Amniotic epithelial cell (primary cell): ENCODE results near the gene NAALADL1.
"Not testable (repeated sequence)": the region's sequence is repeated elsewhere in the genome, so short reads cannot be mapped to it uniquely, and the experiment has no call there.

Experiments
- DNase-seq: peaks from one replicate; pipeline ENCODE4 v3.0.0-alpha.2; 2010; ENCODE audit warnings: low read depth

The NAALADL1 gene

GRCh38 chr11:65051398-65051858 lies 6.9 kb downstream of the NAALADL1 start:
- DNase-seq = no peak

GRCh38 chr11:65047581-65048422 lies 10.6 kb downstream of the NAALADL1 start:
- DNase-seq = no peak

- no peak for DNase-seq
Measured at GRCh38 chr11:65045728-65046127, 12.6 kb downstream of the NAALADL1 start.

- no peak for DNase-seq
Measured at GRCh38 chr11:65045061-65045460, 13.3 kb downstream of the NAALADL1 start.

GRCh38 chr11:65043881-65044501 lies 14.4 kb downstream of the NAALADL1 start:
- no peak for DNase-seq

- DNase-seq = no peak
Measured at GRCh38 chr11:65042891-65043290, 15.5 kb downstream of the NAALADL1 start.

- DNase-seq = peak; percentile 89
Measured at GRCh38 chr11:65040847-65041622, 17.3 kb downstream of the NAALADL1 start, which contains the start of gene SAC3D1. SAC3D1 (plus strand) TSS chr11:65041210; CDS start chr11:65041293, 83 bp downstream.

GRCh38 chr11:65040520-65040846 lies 17.9 kb downstream of the NAALADL1 start:
- no peak for DNase-seq

- DNase-seq = no peak
Measured at GRCh38 chr11:65036931-65037330, 21.4 kb downstream of the NAALADL1 start.

GRCh38 chr11:65035579-65035978 lies 22.8 kb downstream of the NAALADL1 start:
- no peak for DNase-seq

GRCh38 chr11:65034423-65034822 lies 23.9 kb downstream of the NAALADL1 start:
- no peak for DNase-seq

- no peak for DNase-seq
Measured at GRCh38 chr11:65032216-65032615, 26.1 kb downstream of the NAALADL1 start.

- peak; percentile 96 for DNase-seq
Measured at GRCh38 chr11:65027213-65028067, 30.9 kb downstream of the NAALADL1 start, which contains the start of gene SNX15. SNX15 (plus strand) TSS chr11:65027439; CDS start chr11:65027538, 99 bp downstream.

GRCh38 chr11:65026810-65027209 lies 31.5 kb downstream of the NAALADL1 start:
- peak; percentile 67 for DNase-seq

- not testable (repeated sequence) for DNase-seq
Measured at GRCh38 chr11:65023502-65023901, 34.9 kb downstream of the NAALADL1 start.

- no peak for DNase-seq
Measured at GRCh38 chr11:65021509-65021908, 36.8 kb downstream of the NAALADL1 start.

GRCh38 chr11:65021003-65021402 lies 37.4 kb downstream of the NAALADL1 start:
- no peak for DNase-seq

- no peak for DNase-seq
Measured at GRCh38 chr11:65019824-65020223, 38.5 kb downstream of the NAALADL1 start.

GRCh38 chr11:65017937-65018336 lies 40.4 kb downstream of the NAALADL1 start:
- no peak for DNase-seq

GRCh38 chr11:65016705-65017104 lies 41.6 kb downstream of the NAALADL1 start:
- no peak for DNase-seq

- DNase-seq = peak; percentile 21
Measured at GRCh38 chr11:65014726-65015227, 43.6 kb downstream of the NAALADL1 start.
